K562 (cell line): ENCODE measurements around the gene DCUN1D2. TPM values are rescaled to one million over a fixed set of nuclear protein-coding genes. Genes with fewer than 3 reads are reported as not detected.

Experiments
- CBFB ChIP-seq: sonication (generic); formaldehyde crosslinking; IDR thresholded peaks from 2 replicates; pipeline ENCODE4 v1.4.0; 2020; ENCODE audit warnings: mild to moderate bottlenecking, missing genetic modification reagents
- HNRNPK ChIP-seq: fragments of 200-400 bp; formaldehyde crosslinking; IDR thresholded peaks from one replicate; pipeline ENCODE4 v1.6.1; 2018; ENCODE audit warnings: mild to moderate bottlenecking, low read depth, low read length; ENCODE audit not compliant: poor library complexity, severe bottlenecking
- RBBP5 ChIP-seq: fragments of 200-600 bp; sonication (generic); IDR thresholded peaks from 2 replicates; pipeline ENCODE4 v1.6.1; 2012; ENCODE audit warnings: borderline replicate concordance, mild to moderate bottlenecking, low read length, control low read depth, inconsistent platforms; ENCODE audit not compliant: insufficient read depth, poor library complexity, severe bottlenecking
- RBFOX2 ChIP-seq: fragments of 200-400 bp; formaldehyde crosslinking; IDR thresholded peaks from 2 replicates; pipeline ENCODE4 v1.6.1; 2017; ENCODE audit warnings: low read depth, mild to moderate bottlenecking, low read length, moderate library complexity
- ZEB2 ChIP-seq: fragments of 450-650 bp; IDR thresholded peaks from 2 replicates; pipeline ENCODE4 v1.6.1; 2016
- ZNF318 ChIP-seq, 2 experiments: fragments of 450-650 bp; IDR thresholded peaks; 2 replicates each; pipeline ENCODE4 v1.6.1; 2016; ENCODE audit warnings: mild to moderate bottlenecking in 2 of 2, borderline replicate concordance in 1 of 2, low read depth in 1 of 2, moderate library complexity in 1 of 2
- ZNF695 ChIP-seq: fragments of 450-650 bp; formaldehyde crosslinking; IDR thresholded peaks from 2 replicates; pipeline ENCODE4 v1.4.0; 2020; ENCODE audit warnings: mild to moderate bottlenecking, moderate library complexity
- polyA plus RNA-seq, 8 experiments: library from polyadenylated mRNA; depleted of rRNA in 4 of 8; stranded (reverse) in 5 of 8; unstranded in 3 of 8; fragments of >200 nt; fragmentation: Nextera tagmentation in 2 of 8; fragmentation: Illumina TruSeq in 1 of 8; extraction: Ambion mirVana in 2 of 8; extraction: Trizol in 1 of 8; gene quantifications; 2 replicates each; pipeline versions ENCODE4 v1.2.1 to v1.2.3, GENCODE V29; 2011 to 2014; ENCODE audit warnings: inconsistent platforms in 1 of 8, missing spikeins in 1 of 8
- total RNA-seq, 7 experiments: library from RNA; depleted of rRNA in 6 of 7; stranded (reverse); fragments of >200 nt in 6 of 7; fragmentation: Illumina TruSeq in 2 of 7; extraction: Trizol in 2 of 7; gene quantifications; 2 replicates each; pipeline versions ENCODE4 v1.2.1 to v1.2.3, GENCODE V29; 2011 to 2021; ENCODE audit warnings: low replicate concordance in 1 of 7

DCUN1D2 gene
- total and polyA plus RNA-seq, 9 of the 15 experiments (the other 6 are each of a cell fraction or from before 2014, with no cell fraction given) = 2.1 to 16.8 (median 11.1) TPM

GRCh38 chr13:113533161-113533840 is 42.8 kb upstream of the DCUN1D2 start (continued):
- TF ChIP-seq ZNF318 (IDR thresholded peaks at IDR 0.05; ENCODE audit: borderline replicate concordance in 1 of 2, low read depth in 1 of 2) (no peak), RBFOX2 (no peak), ZNF695 (no peak), HNRNPK (no peak), RBBP5 (no peak), CBFB (CRISPR knock-in tag) (no peak), ZEB2 (no peak)
